Sciatic nerve (tissue), 2 donors: Measurements from ENCODE around the gene CADM4. TPM values are rescaled to one million over a fixed set of nuclear protein-coding genes. Genes with fewer than 3 reads are reported as not detected.
A peak's percentile ranks its signal among the peaks of the same experiment; 100 is the strongest.
"Not testable (repeated sequence)": the region's sequence is repeated elsewhere in the genome, so short reads cannot be mapped to it uniquely, and the experiment has no call there.

Experiments used
- ATAC-seq: fragments of 200-7000 bp; cut with Tn5 transposase; one replicate; pipeline ENCODE4 v1.9.1; 2020; ENCODE audit warnings: mild to moderate bottlenecking, moderate library complexity
- DNase-seq: peaks from one replicate; pipeline ENCODE4 v3.0.0-alpha.2; 2020; ENCODE audit warnings: low spot score
- intact Hi-C: fragments of 100-400 bp; cut with DNase I; formaldehyde crosslinking; loops from one replicate; pipeline ENCODE4 v1.14.2; 2022
- total RNA-seq: library from RNA; stranded (reverse); fragmentation: NEBNext Ultra II Directional; extraction: Animal tissue kit (Norgen Biotek cat#: 25700); gene quantifications from one replicate; pipeline ENCODE4 v1.2.1, GENCODE V29; 2021
- donor health status: DM: no; HTN: no; CAD: no.
- donor health status: DM: no; HTN: no; CAD: no.

The CADM4 gene
- total RNA-seq, 1 donor from 2014 or later, result 175 TPM

- peak; percentile 100 for DNase-seq
- intact Hi-C loops, result loop anchor here (10.0 kb wide), 1 partner anchor 59 kb away; no protein-coding TSS in a partner anchor
- peak; percentile 97 for ATAC-seq
These were observed 43.4 kb downstream of the CADM4 start, which contains the start of the genes IRGQ and ZNF576 for GRCh38 chr19:43595999-43596841. Gene IRGQ (minus strand): TSS chr19:43596134. CDS start chr19:43595338, 796 bp downstream. Gene ZNF576 (plus strand): TSS chr19:43596595. CDS start chr19:43597109, 514 bp downstream.

DNA sequence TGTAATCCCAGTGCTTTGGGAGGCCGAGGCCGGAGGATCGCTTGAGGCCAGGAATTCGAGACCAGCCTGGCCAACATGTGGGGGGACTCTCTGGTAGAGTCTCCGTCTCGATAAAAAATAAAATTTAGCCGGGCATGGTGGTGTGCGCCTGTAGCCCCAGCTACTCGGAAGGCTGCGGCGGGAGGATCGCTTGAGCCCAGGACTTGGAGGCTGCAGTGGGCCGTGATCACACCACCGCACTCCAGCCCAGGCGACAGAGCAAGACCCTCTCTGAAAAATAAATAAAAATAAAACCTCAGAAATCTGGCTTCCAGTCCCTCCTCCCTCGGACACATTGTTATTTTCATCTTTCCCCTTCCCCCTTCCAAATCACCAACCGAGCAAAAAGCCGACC, 44.0 kb downstream of the CADM4 start:
- ATAC-seq (peak; percentile 39), DNase-seq (no peak)
- intact Hi-C loops, result loop anchor here (10.0 kb wide), 1 partner anchor 59 kb away; no protein-coding TSS in a partner anchor

GRCh38 chr19:43594710-43595604, 44.7 kb downstream of the CADM4 start:
- peak; percentile 12 for ATAC-seq
- intact Hi-C loops, result loop anchor here (10.0 kb wide), 1 partner anchor 60 kb away; no protein-coding TSS in a partner anchor
- peak; percentile 75 for DNase-seq

- intact Hi-C loops, result loop anchor here (10.0 kb wide), 1 partner anchor 61 kb away; no protein-coding TSS in a partner anchor
- DNase-seq (no peak), ATAC-seq (no peak)
These were observed 45.5 kb downstream of the CADM4 start for GRCh38 chr19:43594081-43594697.

DNA sequence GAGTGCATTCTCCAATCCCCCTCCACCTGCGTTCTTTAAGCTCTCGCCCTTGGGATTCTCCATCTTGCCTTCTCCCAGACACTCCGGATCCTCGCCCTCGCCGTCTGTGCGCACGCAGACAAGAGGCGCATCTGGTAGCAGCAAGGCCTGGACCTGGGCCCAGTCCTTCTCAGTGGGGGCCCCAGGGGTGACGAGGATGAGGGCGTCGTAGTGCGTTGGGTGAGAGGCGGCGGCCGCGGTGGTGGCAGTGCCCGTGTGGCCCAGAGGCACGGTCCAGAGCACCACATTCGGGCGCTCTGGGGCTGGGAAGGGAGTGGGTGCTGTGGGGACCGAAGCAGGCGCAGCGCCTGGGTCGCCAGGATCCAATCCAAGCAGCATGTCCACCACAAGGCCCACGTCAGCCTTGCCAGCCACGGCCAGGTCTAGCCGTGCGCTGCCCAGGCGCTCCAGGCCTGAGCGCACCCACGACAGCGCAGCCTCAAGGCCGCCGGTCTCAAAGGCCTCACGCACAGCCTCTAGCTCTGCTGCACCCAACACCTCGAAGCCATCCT, 46.8 kb downstream of the CADM4 start:
- ATAC-seq, result no peak
- intact Hi-C loops, result loop anchor here (10.0 kb wide), 1 partner anchor 62 kb away; no protein-coding TSS in a partner anchor
- no peak for DNase-seq

DNA sequence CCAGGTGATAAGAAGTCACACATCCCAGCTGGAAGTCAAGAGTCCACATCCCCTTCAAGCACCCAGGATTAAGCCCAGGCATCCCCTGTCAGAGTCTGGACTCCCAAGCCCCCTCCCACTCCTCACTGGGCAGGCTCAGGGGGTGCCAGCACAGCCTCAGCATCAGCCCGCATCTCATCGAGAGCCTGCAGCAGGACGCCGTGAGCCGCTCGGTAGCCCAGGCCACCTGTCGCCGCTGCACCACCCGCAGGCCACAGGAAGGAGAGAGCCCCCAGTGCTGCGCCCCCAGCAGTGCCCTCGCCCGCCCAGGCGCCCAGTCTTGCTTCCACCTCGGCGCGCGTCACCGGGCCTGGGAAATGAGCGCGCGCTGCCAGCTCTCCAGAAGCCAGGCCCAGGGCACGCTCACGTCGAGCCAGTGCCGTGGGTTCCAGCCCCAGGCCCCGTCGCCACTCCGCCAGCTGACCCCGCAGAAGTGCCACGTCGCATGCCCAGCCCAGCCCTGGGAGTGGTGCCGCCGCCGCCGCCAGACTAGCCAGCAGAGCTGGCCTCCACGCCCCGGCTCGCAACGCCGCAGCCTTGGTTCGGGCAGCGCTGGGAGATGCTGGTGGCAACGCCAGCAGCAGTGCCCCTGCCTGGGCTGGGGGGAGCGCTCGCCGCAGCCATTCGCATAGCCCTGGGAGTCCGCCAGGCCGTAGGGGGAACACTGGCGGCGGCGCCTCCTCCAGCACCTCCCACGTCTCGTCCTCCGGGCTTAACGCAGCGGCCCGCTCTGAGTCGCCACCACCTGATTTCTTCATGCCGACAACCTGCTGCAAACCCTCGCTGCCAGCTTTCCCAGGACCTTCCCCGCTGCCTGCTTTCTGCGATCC, 47.5 kb downstream of the CADM4 start:
- ATAC-seq (no peak), DNase-seq (no peak)
- intact Hi-C loops, result loop anchor here (10.0 kb wide), 1 partner anchor 63 kb away; no protein-coding TSS in a partner anchor

GRCh38 chr19:43589678-43590077, 50.0 kb downstream of the CADM4 start:
- ATAC-seq (no peak), DNase-seq (no peak)
- intact Hi-C loops, result loop anchor here (10.0 kb wide), 1 partner anchor 65 kb away; no protein-coding TSS in a partner anchor

DNA sequence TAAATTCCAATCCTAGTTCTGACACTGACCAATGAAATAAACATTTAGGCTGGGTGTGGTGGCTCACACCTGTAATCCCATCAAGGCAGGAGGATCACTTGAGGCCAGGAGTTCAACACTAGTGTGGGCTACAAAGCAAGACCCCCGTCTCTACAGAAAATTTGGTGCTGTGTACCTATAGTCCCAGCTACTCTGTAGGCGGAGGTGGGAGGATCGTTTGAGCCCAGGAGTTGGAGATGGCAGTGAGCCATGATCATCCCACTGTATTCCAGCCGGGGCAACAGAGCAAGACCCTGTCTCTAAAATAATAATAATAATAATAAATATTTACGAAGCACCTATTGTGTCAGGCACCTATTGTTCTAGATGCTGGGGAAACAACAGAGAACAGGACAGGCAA, 50.4 kb downstream of the CADM4 start:
- DNase-seq, result no peak
- intact Hi-C loops, result no loop called here
- ATAC-seq, result no peak

DNA sequence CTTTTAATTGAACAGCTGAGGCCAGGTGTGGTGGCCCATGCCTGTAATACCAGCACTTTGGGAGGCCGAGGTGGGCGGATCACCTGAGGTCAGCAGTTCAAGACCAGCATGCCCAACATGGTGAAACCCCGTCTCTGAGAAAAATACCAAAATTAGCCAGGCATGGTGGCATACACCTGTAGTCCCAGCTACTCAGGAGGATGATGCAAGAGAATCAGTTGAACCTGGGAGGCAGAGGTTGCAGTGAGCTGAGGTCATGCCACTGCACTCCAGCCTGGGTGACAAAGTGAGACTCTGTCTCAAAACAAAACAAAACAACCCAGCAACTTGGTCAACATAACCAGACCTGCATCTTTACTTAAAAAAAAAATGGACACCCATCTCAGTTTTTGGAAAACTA, 52.6 kb downstream of the CADM4 start:
- intact Hi-C loops, ATAC-seq, DNase-seq: not testable (repeated sequence)

GRCh38 chr19:43586346-43586745, 53.3 kb downstream of the CADM4 start:
- ATAC-seq, result no peak
- intact Hi-C loops, result no loop called here
- no peak for DNase-seq

DNA sequence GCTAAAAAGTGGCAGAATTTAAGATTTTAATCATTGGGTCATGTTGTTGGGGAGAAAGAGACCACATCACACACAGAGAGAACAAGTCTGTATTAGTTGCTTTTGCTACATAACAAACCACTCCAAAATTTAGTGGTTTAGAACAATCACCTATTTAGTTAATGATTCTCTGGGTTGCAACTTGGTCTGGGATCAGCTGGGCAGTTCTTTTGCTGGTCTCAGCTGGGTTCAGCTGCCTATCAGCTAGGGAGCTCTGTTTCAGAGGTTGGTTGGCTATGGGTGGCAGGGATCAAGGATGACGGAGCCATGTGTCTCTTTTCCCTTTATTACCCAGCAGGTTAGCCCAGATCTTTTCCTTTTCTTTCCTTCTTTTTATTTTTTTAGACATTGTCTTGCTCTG, 55.2 kb downstream of the CADM4 start:
- ATAC-seq (no peak), DNase-seq (no peak)
- intact Hi-C loops, result no loop called here

DNA sequence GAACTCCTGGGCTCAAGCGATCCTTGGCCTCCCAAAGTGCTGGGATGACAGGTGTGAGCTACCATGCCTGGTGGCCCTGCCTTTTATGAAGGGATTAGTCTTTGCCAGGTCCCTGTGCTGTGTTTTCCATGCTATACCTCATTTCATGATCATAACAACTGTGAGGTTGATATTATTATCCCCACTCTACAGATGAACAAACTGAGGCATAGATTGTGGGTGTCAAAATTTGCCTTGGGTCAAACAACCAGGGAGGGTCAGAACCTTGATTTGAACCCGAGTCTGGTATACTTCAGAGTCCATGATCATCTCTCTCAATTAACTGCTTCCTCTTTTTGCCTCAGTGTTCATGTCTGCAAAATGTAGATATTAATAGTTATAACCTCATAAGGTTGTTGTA, 57.2 kb downstream of the CADM4 start:
- intact Hi-C loops, result no loop called here
- ATAC-seq (no peak), DNase-seq (no peak)

GRCh38 chr19:43581467-43581866, 58.2 kb downstream of the CADM4 start:
- ATAC-seq (no peak), DNase-seq (no peak)
- intact Hi-C loops, result no loop called here

- intact Hi-C loops, result no loop called here
- DNase-seq, result no peak
- no peak for ATAC-seq
These were observed 60.9 kb downstream of the CADM4 start for GRCh38 chr19:43578787-43579186.

DNA sequence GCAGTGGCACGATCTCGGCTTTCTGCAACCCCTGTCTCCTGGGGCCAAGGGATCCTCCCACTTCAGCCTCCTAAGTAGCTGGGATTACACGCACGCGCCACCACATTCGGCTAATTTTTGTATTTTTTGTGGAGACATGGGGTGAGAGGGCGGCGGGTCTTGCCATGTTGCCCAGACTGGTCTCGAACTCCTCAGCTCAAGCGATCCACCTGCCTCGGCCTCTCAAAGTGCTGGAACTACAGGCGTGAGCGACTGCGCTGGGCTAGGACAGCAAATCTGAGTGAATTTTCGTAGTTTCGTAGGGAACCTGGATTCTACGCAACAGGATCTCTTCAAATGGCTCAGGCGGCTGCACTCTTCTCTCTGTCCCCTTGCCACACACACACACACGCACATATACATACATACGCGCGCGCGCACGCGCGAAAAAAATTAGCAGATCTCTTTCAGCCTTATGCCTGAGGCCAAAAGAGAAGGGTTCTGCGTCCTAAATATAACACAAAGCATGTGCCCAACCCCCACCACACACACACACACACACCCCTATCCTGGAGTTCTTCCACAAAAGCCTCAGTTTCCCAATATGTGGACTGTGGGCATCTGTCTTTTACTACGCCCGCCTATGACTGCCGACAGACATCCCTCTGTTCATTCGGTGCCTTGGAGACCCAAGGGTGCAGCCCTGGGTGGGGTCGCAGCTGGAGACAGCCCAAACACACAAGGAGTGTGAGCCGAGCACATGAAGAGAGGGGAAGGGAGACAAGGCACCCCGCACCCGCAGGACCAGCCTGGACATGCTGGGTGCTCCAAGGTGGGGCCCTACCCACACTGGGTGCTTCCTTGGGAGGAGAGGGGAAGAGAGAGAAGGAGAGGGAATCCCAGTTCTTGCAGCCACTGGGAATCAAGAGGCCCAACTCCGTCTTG, 63.4 kb downstream of the CADM4 start:
- intact Hi-C loops, result no loop called here
- no peak for DNase-seq
- ATAC-seq, result no peak

DNA sequence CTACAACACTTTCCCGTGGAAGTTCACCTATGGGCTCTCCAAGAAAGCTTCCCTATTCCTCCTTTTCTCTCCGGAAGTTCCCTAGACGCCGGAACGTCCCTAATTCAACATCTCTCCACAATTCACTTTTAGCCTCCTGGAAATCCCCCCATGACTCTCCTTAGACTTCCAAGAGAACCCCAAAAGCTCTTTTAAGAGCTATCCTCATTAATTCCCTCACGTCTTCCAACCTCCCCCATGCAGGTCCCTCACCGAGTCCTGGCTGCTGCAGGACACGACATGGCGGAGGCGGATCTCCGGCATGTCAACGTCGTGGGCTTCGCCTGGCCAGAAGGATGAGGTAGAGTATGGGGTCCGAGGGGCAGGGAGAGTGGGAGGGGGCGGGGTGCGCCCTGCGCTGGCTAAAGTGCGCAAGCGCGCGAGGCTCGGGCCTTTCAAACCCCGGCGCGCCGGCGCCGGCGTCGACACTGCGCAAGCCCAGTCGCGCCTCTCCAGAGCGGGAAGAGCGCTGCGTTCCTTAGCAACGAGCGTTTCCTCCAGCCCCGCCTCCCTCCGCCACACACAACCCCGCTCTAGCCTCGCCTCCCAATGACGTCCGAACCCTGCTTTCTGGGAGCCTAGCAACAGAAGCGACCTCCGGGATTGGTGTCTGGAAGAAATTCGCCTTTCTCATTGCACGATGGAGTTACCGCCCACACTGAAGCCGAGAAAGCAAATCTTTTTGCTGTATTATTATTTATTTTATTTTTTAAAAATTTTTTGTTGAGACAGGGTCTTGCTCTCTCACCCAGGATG, 64.3 kb downstream of the CADM4 start, which contains the start of the genes PINLYP and XRCC1:
Gene PINLYP, plus strand, starts transcription at position 646 of the 795 bp plus-strand sequence. CDS start 1,391 bp downstream, outside the sequence.
Gene XRCC1, minus strand, starts transcription at position 372 of the 795 bp plus-strand sequence. Its CDS starts 69 bp downstream, at position 303.
- intact Hi-C loops, result no loop called here
- peak; percentile 99 for ATAC-seq
- peak; percentile 98 for DNase-seq
